Effector CD4-positive, alpha-beta T cell (primary cell): Measurements from ENCODE around the gene FSTL4.
"Not testable (repeated sequence)": the region's sequence is repeated elsewhere in the genome, so short reads cannot be mapped to it uniquely, and the experiment has no call there.

Experiments
- DNase-seq: peaks from one replicate; pipeline ENCODE4 v3.0.0-alpha.2; 2020

FSTL4 gene

GRCh38 chr5:133233616-133234015, 378.7 kb downstream of the FSTL4 start:
- DNase-seq, result no peak

- DNase-seq, result no peak
Measured at GRCh38 chr5:133232911-133233310, 379.4 kb downstream of the FSTL4 start.

- DNase-seq, result no peak
Measured at GRCh38 chr5:133232435-133232834, 379.9 kb downstream of the FSTL4 start.

GRCh38 chr5:133232011-133232410, 380.3 kb downstream of the FSTL4 start:
- DNase-seq, result no peak

GRCh38 chr5:133230823-133231578, 381.3 kb downstream of the FSTL4 start:
- DNase-seq, result no peak

- DNase-seq, result no peak
Measured at GRCh38 chr5:133229931-133230664, 382.2 kb downstream of the FSTL4 start.

- no peak for DNase-seq
Measured at GRCh38 chr5:133228316-133228715, 384.0 kb downstream of the FSTL4 start.

GRCh38 chr5:133227897-133228296, 384.4 kb downstream of the FSTL4 start:
- no peak for DNase-seq

GRCh38 chr5:133227082-133227481, 385.3 kb downstream of the FSTL4 start:
- no peak for DNase-seq

GRCh38 chr5:133226186-133226585, 386.2 kb downstream of the FSTL4 start:
- DNase-seq, result no peak

GRCh38 chr5:133225671-133226152, 386.6 kb downstream of the FSTL4 start:
- no peak for DNase-seq

- DNase-seq, result no peak
Measured at GRCh38 chr5:133222979-133223378, 389.4 kb downstream of the FSTL4 start.

- no peak for DNase-seq
Measured at GRCh38 chr5:133222521-133222920, 389.8 kb downstream of the FSTL4 start.

GRCh38 chr5:133222040-133222439, 390.3 kb downstream of the FSTL4 start:
- no peak for DNase-seq

GRCh38 chr5:133220851-133221674, 391.3 kb downstream of the FSTL4 start:
- no peak for DNase-seq

- DNase-seq, result no peak
Measured at GRCh38 chr5:133219296-133219695, 393.0 kb downstream of the FSTL4 start.

GRCh38 chr5:133216138-133216537, 396.2 kb downstream of the FSTL4 start:
- DNase-seq, result not testable (repeated sequence)

- no peak for DNase-seq
Measured at GRCh38 chr5:133214153-133214820, 398.1 kb downstream of the FSTL4 start.

GRCh38 chr5:133205649-133206048, 406.7 kb downstream of the FSTL4 start:
- DNase-seq, result no peak

- DNase-seq, result no peak
Measured at GRCh38 chr5:133205204-133205603, 407.1 kb downstream of the FSTL4 start.

GRCh38 chr5:133203317-133204305, 408.7 kb downstream of the FSTL4 start:
- DNase-seq, result no peak
